GM12878 (cell line): Measurements from ENCODE around the gene FMNL2. TPM values are rescaled to one million over a fixed set of nuclear protein-coding genes. Genes with fewer than 3 reads are reported as not detected.

Experiments used
- ATAC-seq: fragments of 200-7000 bp; cut with Tn5 transposase; 3 replicates; pipeline ENCODE4 v1.9.1; 2020; ENCODE audit warnings: mild to moderate bottlenecking, moderate library complexity
- BruUV-seq: library from RNA; stranded (reverse); fragments of 400-500 nt; replicated peaks from 2 replicates; lab custom pipeline; 2021; lab: Mats Ljungman, UMichigan
- CTCF ChIA-PET: fragments of 300-600 bp; sonication (Branson Sonifier 250); formaldehyde crosslinking; extraction: SDS; loops from one replicate; lab custom pipeline; 2021; ENCODE audit warnings: inconsistent platforms; lab: Yijun Ruan, JAX
- POLR2A ChIA-PET: fragments of 350-600 bp; formaldehyde crosslinking; extraction: SDS; loops from one replicate; lab custom pipeline; 2021; ENCODE audit warnings: inconsistent platforms; lab: Charles Lee
- RAD21 ChIA-PET: fragments of 300-600 bp; sonication (Branson Sonifier 250); formaldehyde crosslinking; loops from one replicate; lab custom pipeline; 2023; ENCODE audit warnings: antibody characterized with exemption; ENCODE audit not compliant: unreplicated experiment; lab: Charles Lee
- SMC1A ChIA-PET: fragments of 300-600 bp; sonication (Branson Sonifier 250); formaldehyde crosslinking; loops from one replicate; lab custom pipeline; 2023; ENCODE audit not compliant: unreplicated experiment, uncharacterized antibody; lab: Charles Lee
- DNase-seq: peaks from one replicate; pipeline ENCODE4 v3.0.0-alpha.2; 2011; ENCODE audit warnings: low read depth, low spot score
- FAIRE-seq: peaks from 3 replicates; lab custom pipeline; 2011; peaks lifted over from hg19 to GRCh38; lab: Jason Lieb, UNC
- H2AFZ ChIP-seq: 2 replicates; pipeline ENCODE4 v1.6.0; 2011; ENCODE audit warnings: low read depth, low read length, control low read depth; ENCODE audit not compliant: control insufficient read depth
- H3K27ac ChIP-seq: 2 replicates; pipeline ENCODE4 v1.5.1; 2011; ENCODE audit warnings: control low read depth; ENCODE audit not compliant: control insufficient read depth, insufficient read depth
- H3K27me3 ChIP-seq, 2 experiments: replicated peaks in 1 of 2; 2 replicates each; pipeline versions ENCODE4 v1.6.0 to v1.6.1; 2011; ENCODE audit warnings: low read length in 1 of 2; ENCODE audit not compliant: control insufficient read depth in 2 of 2, insufficient read depth in 2 of 2
- H3K36me3 ChIP-seq, 2 experiments: 2 replicates each; pipeline ENCODE4 v1.5.1; 2011; ENCODE audit warnings: low read length in 1 of 2; ENCODE audit not compliant: control insufficient read depth in 2 of 2, insufficient read depth in 2 of 2
- H3K4me1 ChIP-seq: 2 replicates; pipeline ENCODE4 v1.6.1; 2011; ENCODE audit warnings: mild to moderate bottlenecking, low read length, moderate library complexity, mixed read lengths; ENCODE audit not compliant: control insufficient read depth, insufficient read depth
- H3K4me2 ChIP-seq: 2 replicates; pipeline ENCODE4 v1.6.0; 2011; ENCODE audit warnings: control low read depth; ENCODE audit not compliant: control insufficient read depth, insufficient read depth
- H3K4me3 ChIP-seq: fragments of 200-600 bp; sonication (generic); 2 replicates; pipeline ENCODE4 v1.5.1; 2016
- H3K79me2 ChIP-seq: 2 replicates; pipeline ENCODE4 v1.6.0; 2011; ENCODE audit warnings: low read length; ENCODE audit not compliant: control insufficient read depth, insufficient read depth
- H3K9ac ChIP-seq: 2 replicates; pipeline ENCODE4 v1.8.0; 2011; ENCODE audit warnings: low read length, control low read depth, mixed read lengths; ENCODE audit not compliant: control insufficient read depth, insufficient read depth
- H3K9me3 ChIP-seq: replicated peaks from 3 replicates; pipeline ENCODE4 v1.5.1; 2011; ENCODE audit warnings: mild to moderate bottlenecking, low read length; ENCODE audit not compliant: control insufficient read depth, insufficient read depth
- H4K20me1 ChIP-seq: 2 replicates; pipeline ENCODE4 v1.6.0; 2011; ENCODE audit not compliant: control insufficient read depth, insufficient read depth
- BCL11A ChIP-seq: IDR thresholded peaks from 2 replicates; pipeline ENCODE4 v1.6.1; 2011; ENCODE audit warnings: low read depth, low read length
- CREB1 ChIP-seq: IDR thresholded peaks from 2 replicates; pipeline ENCODE4 v1.6.1; 2012; ENCODE audit warnings: low read depth, mild to moderate bottlenecking, inconsistent platforms
- E2F4 ChIP-seq: IDR thresholded peaks from 2 replicates; pipeline ENCODE4 v1.6.1; 2012; ENCODE audit warnings: low read depth, low read length, improper control_type of control experiment
- EGR1 ChIP-seq, 2 experiments: IDR thresholded peaks; 1 replicate in 1 of 2; 2 replicates in 1 of 2; pipeline ENCODE4 v1.6.1; 2011 to 2012; ENCODE audit warnings: low read depth in 2 of 2, low read length in 2 of 2, borderline replicate concordance in 1 of 2, mild to moderate bottlenecking in 1 of 2, moderate library complexity in 1 of 2
- ETV6 ChIP-seq, 2 experiments: fragments of 450-650 bp in 1 of 2; IDR thresholded peaks in 1 of 2; conservative IDR thresholded peaks in 1 of 2; 2 replicates each; pipeline ENCODE4 v1.6.1; 2014; ENCODE audit warnings: antibody characterized with exemption in 1 of 2, borderline replicate concordance in 1 of 2, low read depth in 1 of 2, mild to moderate bottlenecking in 1 of 2, moderate library complexity in 1 of 2
- EZH2 ChIP-seq: IDR thresholded peaks from 2 replicates; pipeline ENCODE4 v1.6.1; 2012; ENCODE audit warnings: low read depth, mild to moderate bottlenecking, control low read depth, inconsistent platforms, low read length, borderline replicate concordance; ENCODE audit not compliant: control insufficient read depth
- GATAD2B ChIP-seq: fragments of 450-650 bp; conservative IDR thresholded peaks from 2 replicates; pipeline ENCODE4 v1.6.1; 2017; ENCODE audit warnings: low read depth, mild to moderate bottlenecking, moderate library complexity
- IRF5 ChIP-seq: fragments of 450-650 bp; IDR thresholded peaks from 2 replicates; pipeline ENCODE4 v1.6.1; 2017; ENCODE audit warnings: borderline replicate concordance
- RB1 ChIP-seq: fragments of 450-650 bp; formaldehyde crosslinking; IDR thresholded peaks from 2 replicates; pipeline ENCODE4 v1.6.1; 2017; ENCODE audit warnings: mild to moderate bottlenecking, borderline replicate concordance
- SMC3 ChIP-seq: IDR thresholded peaks from 2 replicates; pipeline ENCODE4 v1.6.1; 2011; ENCODE audit warnings: low read length, improper control_type of control experiment, borderline replicate concordance
- SREBF2 ChIP-seq: IDR thresholded peaks from 2 replicates; pipeline ENCODE4 v1.6.1; 2012; ENCODE audit warnings: mild to moderate bottlenecking, low read length
- STAT3 ChIP-seq: IDR thresholded peaks from 2 replicates; pipeline ENCODE4 v1.6.1; 2011; ENCODE audit warnings: low read depth, low read length, improper control_type of control experiment
- SUPT20H ChIP-seq: IDR thresholded peaks from 2 replicates; pipeline ENCODE4 v1.6.1; 2011; ENCODE audit warnings: low read depth, mild to moderate bottlenecking, low read length, moderate library complexity, borderline replicate concordance; ENCODE audit not compliant: control insufficient read depth
- ZNF274 ChIP-seq: IDR thresholded peaks from one replicate; pipeline ENCODE4 v1.8.0; 2011; ENCODE audit not compliant: insufficient read length, insufficient read depth
- ZNF622 ChIP-seq: fragments of 450-650 bp; IDR thresholded peaks from 2 replicates; pipeline ENCODE4 v1.6.1; 2017; ENCODE audit warnings: mild to moderate bottlenecking, inconsistent platforms
- WGBS: methylation state at CpG from one replicate; pipeline ENCODE4 v1.1.6; 2016; ENCODE audit warnings: low lambda C conversion rate; ENCODE audit not compliant: insufficient replicate concordance, insufficient coverage; ENCODE audit errors: missing lambda C conversion rate; 5-methylcytosine and 5-hydroxymethylcytosine counted together
- in situ Hi-C: fragments of 300-500 bp; cut with MboI; formaldehyde crosslinking; loops from 9 replicates; pipeline ENCODE4 v1.14.3; 2018; ENCODE audit warnings: mixed read lengths
- intact Hi-C: fragments of 100-400 bp; cut with micrococcal nuclease; formaldehyde crosslinking; loops from one replicate; pipeline ENCODE4 v1.14.2; 2022; ENCODE audit not compliant: unreplicated experiment
- polyA plus RNA-seq, 11 experiments: library from polyadenylated mRNA; depleted of rRNA in 4 of 11; unstranded in 6 of 11; stranded (reverse) in 5 of 11; fragments of >200 nt; fragmentation: Nextera tagmentation in 4 of 11; fragmentation: Illumina TruSeq in 1 of 11; extraction: Ambion mirVana in 4 of 11; extraction: Trizol in 1 of 11; gene quantifications; 1 replicate in 1 of 11; 2 replicates in 10 of 11; pipeline versions ENCODE4 v1.2.1 to v1.2.3, GENCODE V29; 2011 to 2016; ENCODE audit warnings: inconsistent platforms in 2 of 11, missing spikeins in 2 of 11, low read depth in 1 of 11
- total RNA-seq, 4 experiments: library from RNA; depleted of rRNA in 3 of 4; stranded (reverse); fragments of >200 nt in 3 of 4; fragmentation: Illumina TruSeq in 1 of 4; extraction: Trizol in 1 of 4; gene quantifications; 2 replicates each; pipeline versions ENCODE4 v1.2.1 to v1.2.3, GENCODE V29; 2013 to 2021

Gene FMNL2
- total and polyA plus RNA-seq, 10 of the 15 experiments (the other 5 are each of a cell fraction or from before 2014, with no cell fraction given): 0.13 to 9.9 (median 0.35) TPM

GRCh38 chr2:152644189-152644873 lies 309.4 kb downstream of the FMNL2 start:
- in situ Hi-C loops: no loop called here
- no peak overlapping the region for H3K27ac ChIP-seq
- SMC1A ChIA-PET: interaction anchor here (0.5 to 1.4 kb wide), 5 partner anchors 8 to 629 kb away, joined by 3 to 5 read pairs (median 4); no protein-coding TSS in a partner anchor
- TF ChIP-seq ZNF274 (no peak), GATAD2B (no peak), EGR1 (IDR thresholded peaks at IDR 0.05; ENCODE audit: borderline replicate concordance in 1 of 2, low read depth in 2 of 2, low read length in 2 of 2) (no peak), BCL11A (no peak), SREBF2 (no peak), EZH2 (no peak), SUPT20H (no peak), RB1 (no peak), ETV6 (conservative IDR thresholded peaks at IDR 0.05 in 1 of 2, IDR thresholded peaks at IDR 0.05 in 1 of 2; ENCODE audit: borderline replicate concordance in 1 of 2, low read depth in 1 of 2) (no peak), CREB1 (no peak), ZNF622 (no peak), IRF5 (no peak), E2F4 (no peak), SMC3 (no peak), STAT3 (no peak)
- TF ChIP-seq, all 136 proteins: peak for 0
- no peak for FAIRE-seq
- no peak for DNase-seq
- Histone ChIP-seq H2AFZ (no peak overlapping the region), H4K20me1 (no peaks in the 10 kb centered on the region), H3K9me3 (no peaks in the 10 kb centered on the region), H3K4me3 (no peak overlapping the region), H3K79me2 (no peaks in the 10 kb centered on the region), H3K9ac (no peak overlapping the region), H3K4me2 (no peak overlapping the region), H3K27me3 (no peaks in the 10 kb centered on the region), H3K4me1 (no peaks in the 10 kb centered on the region), H3K36me3 (no peaks in the 10 kb centered on the region; a peak in 1 of 4 replicates)
- intact Hi-C loops: no loop called here
- CTCF ChIA-PET: interaction anchor here (1.0 to 2.0 kb wide), 3 partner anchors 9 to 98 kb away, joined by 3 to 15 read pairs (median 3); no protein-coding TSS in a partner anchor
- RAD21 ChIA-PET: no interaction called here
- 96% methylated on average over 6 of the region's 6 CpGs for WGBS
- BruUV-seq: no TSS peak
- ATAC-seq: no peak
- POLR2A ChIA-PET: no interaction called here
